Activated CD4-positive, CD25-positive, alpha-beta regulatory T cell treated with anti-CD3 and anti-CD28 coated beads, Interleukin-2, amount 50 U/mL, for 72 hours (primary cell): Measurements from ENCODE around the gene PAQR5.
"Not testable (repeated sequence)": the region's sequence is repeated elsewhere in the genome, so short reads cannot be mapped to it uniquely, and the experiment has no call there.

Source experiments
- DNase-seq: peaks from one replicate; pipeline ENCODE4 v3.0.0; 2021

The PAQR5 gene

DNA sequence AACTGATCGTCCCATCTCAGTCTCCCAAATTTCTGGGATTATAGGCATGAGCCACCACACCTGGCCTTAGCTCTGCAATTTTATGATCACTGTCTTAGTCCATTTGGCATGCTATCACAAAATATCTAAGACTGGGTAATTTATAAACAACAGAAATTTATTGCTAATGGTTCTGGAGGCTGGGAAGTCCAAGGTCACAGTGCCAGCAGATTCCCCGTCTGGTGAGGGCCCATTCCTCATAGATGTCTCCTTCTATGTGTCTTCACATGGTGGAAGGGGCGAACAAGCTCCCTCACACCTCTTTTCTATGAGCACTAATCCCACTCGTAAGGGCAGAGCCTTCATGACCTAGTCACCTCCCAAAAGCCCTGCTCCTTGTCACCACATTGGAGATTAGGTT lies 60.1 kb downstream of the PAQR5 start:
- no peak for DNase-seq

DNA sequence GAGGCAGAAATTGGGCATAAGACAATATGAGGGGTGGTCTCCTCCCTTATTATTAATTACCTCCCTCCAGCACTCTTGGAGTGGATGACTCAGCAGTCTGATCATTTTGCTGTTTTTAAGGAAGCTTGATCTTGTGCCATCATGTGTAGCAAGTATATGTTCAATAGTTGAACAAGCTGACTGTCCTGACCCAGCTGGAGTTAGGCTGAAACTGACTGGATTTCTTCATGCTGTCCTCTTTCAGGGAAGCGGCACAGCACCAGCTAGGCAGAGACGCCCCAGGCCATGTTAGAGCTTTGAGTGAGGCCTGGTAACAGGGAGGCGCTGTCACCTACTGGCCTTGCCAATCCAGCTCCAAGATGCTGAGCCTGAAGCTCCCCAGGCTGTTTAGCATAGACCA lies 61.0 kb downstream of the PAQR5 start:
- DNase-seq: no peak

DNA sequence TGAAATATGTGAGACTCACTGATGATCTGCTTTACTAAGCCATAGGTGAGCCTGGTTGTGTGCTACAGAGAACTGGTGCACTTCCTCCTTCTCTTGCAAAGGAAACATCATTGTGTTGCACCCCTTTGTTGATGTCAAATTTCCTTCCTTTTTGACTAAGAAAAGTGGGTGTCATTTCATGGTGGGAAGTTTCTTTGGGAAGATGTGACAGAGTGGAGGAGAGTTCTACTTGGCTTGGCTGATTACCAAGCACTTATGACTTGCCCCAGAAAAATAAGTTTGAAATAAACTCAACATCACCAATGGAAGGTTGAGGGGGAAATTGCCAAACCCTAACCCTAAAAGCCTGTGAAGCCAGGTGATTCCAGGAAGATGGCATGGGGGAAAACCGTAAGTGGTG lies 61.9 kb downstream of the PAQR5 start:
- no peak for DNase-seq

DNA sequence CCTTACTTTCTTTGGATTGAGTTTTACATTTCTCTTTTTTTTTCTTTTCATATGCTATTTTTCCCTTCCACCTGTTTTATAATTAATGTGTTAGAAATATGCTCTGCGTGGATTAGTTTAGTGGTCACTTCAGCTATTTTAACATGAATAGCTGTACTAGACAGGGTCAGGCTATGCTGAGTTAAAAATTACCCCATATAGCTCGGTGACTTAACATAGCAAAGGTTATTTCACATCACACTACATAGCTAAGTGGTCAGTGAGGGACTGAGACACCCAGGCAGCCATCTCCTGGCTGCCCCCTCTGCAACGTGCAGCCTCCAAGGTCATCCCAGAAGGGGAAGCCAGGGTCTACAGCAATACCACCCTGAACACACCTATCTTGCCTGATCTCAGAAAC lies 68.5 kb downstream of the PAQR5 start:
- no peak for DNase-seq

DNA sequence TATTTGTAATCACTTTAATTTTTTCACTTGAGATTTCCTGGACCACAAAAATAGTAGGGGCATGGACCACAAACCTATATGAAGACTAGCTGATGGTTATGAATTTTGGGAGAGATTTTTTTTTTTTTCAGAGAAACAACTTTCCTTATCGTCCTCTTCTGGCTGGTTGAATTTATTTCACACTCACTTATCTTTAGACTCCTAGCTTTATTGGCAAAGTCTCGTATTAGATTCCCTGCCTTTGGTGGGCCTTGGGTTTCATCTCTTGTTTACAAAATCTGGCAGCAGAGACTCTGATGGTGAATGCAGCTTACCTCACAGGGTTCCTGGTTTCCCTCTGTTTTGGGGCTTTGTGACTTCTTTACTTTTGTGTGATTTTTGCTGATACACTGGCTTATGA lies 70.9 kb downstream of the PAQR5 start:
- DNase-seq: no peak

DNA sequence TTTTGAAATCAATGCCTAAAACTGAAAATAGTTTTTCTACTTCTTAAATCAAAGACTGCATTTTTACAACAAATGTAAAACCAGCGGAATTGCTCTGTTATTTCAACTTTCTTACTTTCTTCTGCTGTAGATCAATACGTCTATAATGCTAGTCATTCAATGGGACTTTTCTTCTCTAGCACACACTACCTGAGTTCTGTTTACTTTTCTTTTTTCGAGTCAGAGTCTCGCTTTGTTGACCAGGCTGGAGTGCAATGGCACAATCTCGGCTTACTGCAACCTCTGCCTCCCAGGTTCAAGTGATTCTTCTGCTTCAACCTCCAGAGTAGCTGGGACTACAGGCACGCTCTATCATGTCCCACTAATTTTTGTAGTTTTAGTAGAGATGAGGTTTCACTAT lies 74.7 kb downstream of the PAQR5 start:
- DNase-seq: no peak

DNA sequence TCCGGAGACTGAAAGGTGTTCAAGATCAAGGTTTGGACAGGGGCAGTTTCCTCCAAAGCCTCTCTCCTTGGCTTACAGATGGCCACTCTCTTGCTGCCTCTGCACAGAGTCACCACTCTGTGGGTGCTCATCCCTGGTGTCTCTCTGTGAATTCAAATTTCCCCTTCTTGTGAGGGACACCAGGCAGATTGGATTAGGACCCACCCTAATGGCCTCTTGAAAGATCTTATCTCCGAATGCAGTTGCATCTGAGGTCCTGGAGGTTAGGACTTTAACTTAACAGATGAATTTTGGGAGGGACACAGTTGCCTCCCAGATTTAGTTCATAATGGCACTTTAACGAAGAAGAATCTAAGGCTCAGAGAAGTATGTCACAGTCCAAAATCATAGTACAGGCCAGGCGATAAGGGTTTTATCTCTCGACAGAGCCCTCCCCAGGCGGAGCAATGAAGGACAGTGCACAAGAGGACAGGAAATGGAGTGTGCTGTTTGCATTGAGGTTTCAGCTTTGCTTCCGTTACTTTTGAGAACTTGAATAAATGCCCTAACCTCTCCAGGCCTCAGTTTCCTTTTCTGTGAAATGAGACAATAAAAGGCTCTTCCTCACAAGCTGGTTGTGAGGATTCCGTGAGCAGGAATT lies 76.6 kb downstream of the PAQR5 start:
- no peak for DNase-seq

DNA sequence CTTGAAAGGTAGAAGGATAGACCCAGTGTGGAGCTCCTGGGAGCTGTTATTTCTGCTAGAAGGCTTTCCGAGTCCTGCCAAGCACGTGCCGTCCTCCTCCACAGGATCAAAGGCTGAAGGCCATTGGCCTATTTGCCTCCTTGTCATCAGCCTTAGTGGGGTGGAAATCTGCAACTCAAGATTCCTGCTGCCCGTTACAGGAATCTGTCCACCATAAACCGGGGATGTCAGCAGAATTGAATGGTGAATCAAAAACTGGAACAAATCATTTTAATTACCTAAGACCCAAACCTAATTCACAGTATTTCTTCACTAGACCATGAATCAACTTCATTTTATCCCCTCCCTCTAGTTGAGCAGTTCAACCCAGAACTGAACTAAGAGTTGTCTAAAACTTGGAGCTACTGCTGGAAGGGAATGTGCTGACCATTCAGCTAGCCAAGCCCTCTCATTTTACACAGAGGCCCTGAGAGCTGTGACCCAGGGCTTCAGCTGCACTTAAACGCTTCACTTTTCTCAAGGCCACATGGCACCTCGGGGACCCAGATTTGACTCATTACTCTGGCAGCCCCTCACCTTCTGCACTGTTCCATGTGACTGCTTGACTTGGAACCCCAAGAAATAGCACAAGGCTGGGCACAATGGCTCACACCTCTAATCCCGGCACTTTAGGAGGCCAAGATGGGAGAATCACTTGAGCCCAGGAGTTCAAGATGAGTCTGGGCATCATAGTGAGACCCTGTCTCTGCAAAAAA lies 78.7 kb downstream of the PAQR5 start:
- DNase-seq: no peak

DNA sequence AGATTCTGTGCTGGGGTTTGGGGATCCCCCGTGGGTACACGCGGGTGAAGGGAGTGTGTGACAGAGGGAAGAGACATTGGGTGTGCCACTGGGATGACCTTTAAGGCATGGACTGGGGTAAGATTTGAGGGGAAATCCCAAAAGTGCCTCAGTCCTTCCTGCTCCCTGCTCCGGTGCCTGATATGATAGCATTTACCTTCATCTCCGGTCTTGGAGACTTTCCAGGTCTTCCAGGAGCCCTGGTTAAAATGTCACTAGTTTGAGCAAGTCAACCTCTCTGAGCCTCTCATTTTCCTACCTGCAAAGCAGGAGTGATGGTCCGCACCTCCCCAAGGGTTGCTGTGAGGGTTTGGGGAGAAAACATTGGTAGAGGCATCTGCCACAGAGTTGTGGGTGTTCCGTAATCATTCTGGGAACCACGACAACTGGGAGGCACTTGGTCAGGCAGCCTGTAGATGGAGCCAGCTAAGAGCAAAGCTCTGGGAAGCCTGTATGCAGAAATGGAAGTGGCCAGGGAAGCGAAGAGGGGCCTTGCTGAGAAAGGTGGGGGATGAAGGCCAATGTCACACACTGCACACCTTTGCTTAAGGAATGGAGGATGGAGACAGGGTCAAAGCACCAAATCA lies 81.5 kb downstream of the PAQR5 start:
- no peak for DNase-seq

DNA sequence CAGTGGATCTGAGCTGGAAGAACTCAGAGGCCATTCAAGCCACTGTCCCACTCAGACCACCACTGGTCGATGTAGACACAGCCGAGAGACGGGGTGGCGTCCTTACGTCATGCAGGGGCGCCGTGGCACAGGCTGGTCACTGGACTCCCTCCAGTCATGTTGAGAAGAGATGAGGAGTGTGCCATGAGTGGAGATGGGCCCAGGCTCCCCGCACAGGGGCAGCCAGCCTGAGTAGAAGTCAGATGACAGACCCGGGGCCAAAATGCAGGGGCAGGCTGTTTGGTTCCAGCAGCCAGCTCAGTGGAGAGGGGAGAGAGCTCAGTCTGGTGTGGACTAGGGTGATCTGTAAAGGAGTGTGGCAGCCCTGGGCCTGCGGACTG lies 82.0 kb downstream of the PAQR5 start:
- no peak for DNase-seq

DNA sequence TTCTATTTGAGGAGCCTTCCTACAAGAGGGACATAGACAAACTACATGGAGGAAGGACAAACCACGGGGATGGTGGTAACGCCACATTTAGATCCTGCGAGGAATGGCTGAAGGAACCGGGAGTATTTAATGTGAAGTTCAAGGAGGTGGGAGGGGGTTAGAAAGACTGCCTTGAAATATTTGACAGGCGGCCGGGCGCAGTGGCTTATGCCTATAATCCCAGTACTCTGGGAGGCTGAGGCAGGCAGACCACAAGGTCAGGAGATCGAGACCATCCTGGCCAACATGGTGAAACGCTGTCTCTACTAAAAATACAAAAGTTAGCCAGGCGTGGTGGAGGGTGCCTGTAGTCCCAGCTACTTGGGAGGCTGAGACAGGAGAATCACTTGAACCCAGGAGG lies 83.5 kb downstream of the PAQR5 start:
- DNase-seq: not testable (repeated sequence)

DNA sequence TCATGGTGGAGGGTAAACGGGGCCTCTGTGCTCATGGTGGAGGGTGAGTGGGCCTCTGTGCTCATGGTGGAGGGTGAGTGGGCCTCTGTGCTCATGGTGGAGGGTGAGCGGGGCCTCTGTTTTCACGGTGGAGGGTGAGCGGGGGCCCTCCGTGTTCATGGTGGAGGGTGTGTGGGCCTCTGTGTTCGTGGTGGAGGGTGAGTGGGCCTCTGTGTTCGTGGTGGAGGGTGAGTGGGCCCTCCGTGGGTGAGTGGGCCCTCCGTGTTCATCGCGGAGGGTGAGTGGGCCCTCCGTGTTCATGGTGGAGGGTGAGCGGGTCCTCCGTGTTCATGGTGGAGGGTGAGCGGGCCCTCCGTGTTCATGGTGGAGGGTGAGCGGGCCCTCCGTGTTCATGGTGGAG lies 85.4 kb downstream of the PAQR5 start:
- DNase-seq: not testable (repeated sequence)

DNA sequence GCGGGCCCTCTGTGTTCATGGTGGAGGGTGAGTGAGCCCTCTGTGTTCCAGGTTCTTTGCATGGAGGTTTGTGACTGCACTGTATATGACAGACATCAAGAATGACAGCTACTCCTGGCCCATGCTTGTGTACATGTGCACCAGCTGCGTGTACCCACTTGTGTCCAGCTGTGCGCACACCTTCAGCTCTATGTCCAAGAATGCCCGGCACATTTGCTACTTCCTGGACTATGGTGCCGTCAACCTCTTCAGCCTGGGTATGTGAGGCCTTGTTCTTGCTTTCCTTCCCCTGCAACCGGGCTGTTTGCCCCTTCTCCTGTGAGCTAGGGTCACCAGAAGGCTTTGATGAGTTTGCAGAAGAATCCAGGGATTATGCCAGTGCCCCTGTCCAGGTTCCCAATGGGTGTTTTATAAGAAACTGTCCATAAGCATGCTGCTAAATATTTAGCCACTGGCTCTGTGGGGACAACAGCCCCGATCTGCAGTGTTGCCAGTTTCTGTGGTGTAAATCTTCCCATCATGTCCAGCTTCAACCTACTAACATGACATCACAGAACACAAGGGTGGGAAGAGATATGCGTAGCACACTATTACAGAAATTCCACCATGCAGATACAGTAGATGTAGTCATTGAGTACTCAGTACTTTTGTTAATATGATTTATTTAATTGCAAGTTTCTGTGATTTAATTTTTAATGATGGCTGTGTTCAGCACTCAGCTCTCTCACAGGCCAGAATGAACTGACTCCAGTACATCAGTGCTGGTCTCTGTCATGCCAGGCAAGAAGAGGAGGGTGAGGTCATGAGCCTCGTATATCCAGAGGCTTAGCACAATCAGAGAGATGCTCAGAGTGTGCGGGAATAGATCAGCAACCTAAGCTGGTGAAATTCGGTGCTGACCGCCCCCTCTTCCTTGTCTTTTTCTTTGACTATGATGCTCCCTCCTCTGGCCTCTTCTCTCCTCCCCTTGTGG lies 86.2 kb downstream of the PAQR5 start:
- DNase-seq: no peak

DNA sequence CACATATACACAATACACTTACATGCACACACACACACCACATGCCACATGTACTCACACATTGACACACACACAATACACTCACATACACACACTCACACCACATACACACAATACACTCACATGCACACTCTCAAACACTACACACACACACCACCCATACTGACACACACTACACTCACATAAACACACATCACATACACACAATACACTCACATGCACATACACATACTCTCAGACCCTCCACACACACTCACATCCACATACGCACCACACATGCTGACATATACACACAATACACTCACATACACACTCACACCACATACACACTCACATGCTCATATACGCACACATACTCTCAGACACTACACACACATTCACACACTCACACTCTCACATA lies 87.1 kb downstream of the PAQR5 start:
- DNase-seq: no peak

DNA sequence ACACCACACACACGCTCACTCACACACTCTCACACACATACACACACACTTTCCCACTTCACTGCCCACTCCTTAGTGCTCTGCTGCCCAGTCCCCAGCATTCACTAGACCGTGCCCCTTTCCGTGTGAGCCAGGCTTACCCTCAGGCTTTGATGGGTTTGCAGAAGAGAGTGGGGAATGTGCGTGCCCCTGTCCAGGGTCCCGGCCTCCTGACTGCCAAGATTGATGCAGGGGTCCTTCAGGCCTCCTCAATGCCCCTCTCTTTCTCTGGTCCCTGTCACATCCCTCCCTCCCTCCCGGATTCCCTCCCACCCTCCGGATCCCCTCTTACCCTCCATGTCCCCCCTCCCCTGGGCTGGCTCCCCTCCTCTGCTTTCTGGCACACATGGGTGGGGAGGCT lies 87.6 kb downstream of the PAQR5 start:
- no peak for DNase-seq

DNA sequence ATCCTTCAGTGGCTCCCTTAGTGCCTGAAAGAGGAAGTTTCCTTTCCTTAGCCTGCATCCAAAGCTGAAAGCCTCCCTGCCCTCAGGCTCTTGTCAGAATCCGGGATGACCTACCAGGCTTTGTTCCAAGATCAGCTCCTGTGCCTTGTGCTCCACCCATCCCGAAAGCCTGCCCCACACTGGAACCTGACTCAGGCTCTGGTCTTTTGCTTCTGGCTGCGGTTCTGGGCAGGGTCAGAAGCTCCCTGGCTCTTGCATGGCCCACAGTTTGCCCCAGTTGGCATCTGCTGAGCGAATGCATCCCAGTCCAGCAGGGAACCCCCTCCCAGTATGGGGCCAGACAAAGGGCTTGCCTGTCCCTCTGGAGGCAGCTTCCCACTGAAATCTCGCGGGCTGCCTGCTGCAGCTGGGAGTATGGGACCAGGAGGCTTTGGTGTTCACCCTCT lies 89.6 kb downstream of the PAQR5 start:
- DNase-seq: no peak

DNA sequence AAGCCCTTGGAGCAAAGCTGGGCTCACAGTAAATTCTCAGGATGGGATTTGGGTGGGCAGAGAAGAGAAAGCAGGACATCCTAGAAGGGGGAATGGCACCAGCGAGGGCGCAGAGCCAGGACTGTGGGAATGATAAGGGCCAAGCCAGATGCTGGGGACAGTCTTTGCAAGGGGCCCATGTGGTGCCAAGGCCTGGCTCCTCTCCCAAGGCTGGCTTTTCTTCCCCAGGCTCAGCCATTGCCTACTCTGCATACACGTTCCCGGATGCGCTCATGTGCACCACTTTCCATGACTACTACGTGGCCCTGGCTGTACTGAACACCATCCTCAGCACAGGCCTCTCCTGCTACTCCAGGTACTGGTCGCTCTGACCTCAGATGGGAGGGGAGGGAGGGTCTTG lies 90.7 kb downstream of the PAQR5 start:
- DNase-seq: no peak

DNA sequence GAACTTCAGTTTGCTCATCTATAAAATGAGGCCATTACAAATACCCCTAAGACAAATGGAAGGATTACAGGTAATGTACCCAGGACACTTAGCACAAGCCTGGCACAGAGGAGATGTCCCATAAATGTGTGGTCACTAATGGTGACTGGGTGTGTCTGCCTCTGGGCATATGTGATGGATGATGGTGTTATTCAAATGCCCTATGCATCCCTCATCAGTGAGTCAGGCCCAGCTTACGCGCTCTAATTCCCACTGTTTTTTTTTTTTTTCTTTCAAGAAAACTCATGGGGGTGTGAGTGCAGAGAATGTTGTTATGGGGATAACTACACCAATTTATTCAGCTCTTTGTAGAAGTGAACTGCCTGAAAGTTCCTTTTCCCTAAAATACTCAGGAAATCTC lies 91.9 kb downstream of the PAQR5 start:
- DNase-seq: no peak

DNA sequence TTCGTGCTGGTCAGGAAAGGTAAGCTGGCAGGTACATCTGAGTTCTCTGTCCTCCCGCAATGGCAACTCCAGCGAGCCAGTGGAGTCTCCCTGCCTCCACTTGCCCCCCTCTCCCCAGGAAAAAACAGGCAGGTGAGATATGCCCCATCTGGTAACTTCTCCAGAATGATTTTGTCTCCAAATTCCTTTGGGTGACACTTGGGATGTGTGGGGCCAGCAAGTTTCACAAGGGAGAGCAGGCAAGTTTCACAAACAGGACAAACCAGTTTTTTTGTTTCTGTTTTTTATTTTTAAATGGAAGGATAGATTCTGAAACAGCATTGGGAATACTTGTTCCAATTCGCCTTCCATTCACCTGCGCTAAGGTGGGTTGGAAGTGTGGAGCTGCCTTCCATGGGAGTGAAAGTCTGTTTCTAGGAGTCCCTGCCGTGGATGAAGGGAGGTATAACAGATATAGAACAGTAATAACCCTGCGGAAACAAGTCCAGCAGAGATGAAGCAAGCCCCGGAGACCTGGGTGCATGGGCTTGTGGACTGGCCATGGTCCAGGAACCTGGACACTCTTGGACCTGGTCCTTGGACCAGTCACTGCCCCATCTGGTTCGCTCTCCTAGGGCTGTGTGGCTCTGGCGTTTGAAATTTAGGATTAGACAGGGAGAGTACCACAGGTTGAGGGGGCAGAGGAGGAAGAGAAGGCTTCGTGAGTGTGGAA lies 92.5 kb downstream of the PAQR5 start:
- DNase-seq: no peak

DNA sequence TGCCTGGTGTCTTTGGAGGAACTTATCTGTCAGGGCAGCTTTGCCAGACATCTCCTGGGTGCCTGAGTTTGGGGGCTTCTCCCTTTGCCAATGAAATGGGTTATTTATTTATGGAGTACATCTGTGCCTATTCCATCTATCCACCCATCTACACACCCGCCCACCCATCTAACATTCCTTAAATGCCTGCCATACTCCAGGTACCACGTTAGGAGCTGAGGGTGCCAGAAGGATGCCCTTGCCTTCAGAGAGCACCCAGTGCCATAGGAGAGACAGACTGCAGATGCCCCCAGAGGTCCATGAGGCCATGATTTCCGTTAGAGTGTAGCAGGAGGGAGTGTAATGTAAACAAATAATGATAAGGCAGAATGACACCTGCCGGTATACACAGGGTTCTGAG lies 93.6 kb downstream of the PAQR5 start:
- DNase-seq: no peak

DNA sequence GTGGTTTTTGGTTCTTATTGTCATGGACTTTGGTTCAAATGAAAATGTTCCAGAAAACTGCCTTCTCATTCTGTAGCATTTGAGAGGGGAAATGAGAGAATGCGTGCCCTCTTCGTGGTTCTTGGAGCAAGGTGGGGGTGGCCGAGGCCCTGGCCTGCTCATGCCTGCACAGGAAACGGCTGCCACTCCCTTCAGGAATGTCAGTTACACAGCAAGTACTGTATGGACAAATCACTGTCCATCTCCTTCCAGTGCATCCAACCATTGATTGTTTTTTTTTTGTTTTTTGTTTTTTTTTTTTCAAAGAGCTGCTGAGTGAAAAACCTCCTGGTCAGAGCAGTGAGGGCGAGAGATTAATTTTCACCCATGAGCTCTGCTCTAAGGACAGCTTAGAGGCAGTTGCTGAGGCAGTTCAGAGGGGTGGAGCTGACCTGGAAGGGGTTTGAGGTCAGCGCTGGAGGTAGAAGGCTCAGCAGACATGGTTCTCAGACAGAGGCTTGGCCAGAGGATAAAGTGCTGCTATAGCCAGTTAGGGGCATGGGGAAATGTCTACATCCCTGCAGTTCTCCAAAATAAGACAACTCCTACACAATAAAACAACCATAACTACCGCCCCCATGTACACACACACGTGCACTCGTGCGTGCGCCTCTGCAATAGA lies 95.2 kb downstream of the PAQR5 start:
- DNase-seq: no peak
